GM20000 (cell line): ENCODE results near the gene PCID2.

Experiments
- DNase-seq: peaks from one replicate; pipeline ENCODE4 v3.0.0; 2012; ENCODE audit warnings: low spot score
- TF ChIP-seq, protein P1 (sequence below): IDR thresholded peaks from 2 replicates; pipeline ENCODE4 v1.5.1; 2012; ENCODE audit warnings: mild to moderate bottlenecking, control low read depth; ENCODE audit errors: extremely low read depth, missing control alignments

Gene PCID2

GRCh38 chr13:113140677-113141600 is 67.5 kb downstream of the PCID2 start:
- DNase-seq = no peak
- TF ChIP-seq, protein P1, sequence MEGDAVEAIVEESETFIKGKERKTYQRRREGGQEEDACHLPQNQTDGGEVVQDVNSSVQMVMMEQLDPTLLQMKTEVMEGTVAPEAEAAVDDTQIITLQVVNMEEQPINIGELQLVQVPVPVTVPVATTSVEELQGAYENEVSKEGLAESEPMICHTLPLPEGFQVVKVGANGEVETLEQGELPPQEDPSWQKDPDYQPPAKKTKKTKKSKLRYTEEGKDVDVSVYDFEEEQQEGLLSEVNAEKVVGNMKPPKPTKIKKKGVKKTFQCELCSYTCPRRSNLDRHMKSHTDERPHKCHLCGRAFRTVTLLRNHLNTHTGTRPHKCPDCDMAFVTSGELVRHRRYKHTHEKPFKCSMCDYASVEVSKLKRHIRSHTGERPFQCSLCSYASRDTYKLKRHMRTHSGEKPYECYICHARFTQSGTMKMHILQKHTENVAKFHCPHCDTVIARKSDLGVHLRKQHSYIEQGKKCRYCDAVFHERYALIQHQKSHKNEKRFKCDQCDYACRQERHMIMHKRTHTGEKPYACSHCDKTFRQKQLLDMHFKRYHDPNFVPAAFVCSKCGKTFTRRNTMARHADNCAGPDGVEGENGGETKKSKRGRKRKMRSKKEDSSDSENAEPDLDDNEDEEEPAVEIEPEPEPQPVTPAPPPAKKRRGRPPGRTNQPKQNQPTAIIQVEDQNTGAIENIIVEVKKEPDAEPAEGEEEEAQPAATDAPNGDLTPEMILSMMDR = no peak

GRCh38 chr13:113139577-113139976 is 68.9 kb downstream of the PCID2 start:
- TF ChIP-seq, protein P1 = no peak
- no peak for DNase-seq

GRCh38 chr13:113138792-113139551 is 69.5 kb downstream of the PCID2 start:
- DNase-seq = no peak
- TF ChIP-seq, protein P1 = no peak

DNA sequence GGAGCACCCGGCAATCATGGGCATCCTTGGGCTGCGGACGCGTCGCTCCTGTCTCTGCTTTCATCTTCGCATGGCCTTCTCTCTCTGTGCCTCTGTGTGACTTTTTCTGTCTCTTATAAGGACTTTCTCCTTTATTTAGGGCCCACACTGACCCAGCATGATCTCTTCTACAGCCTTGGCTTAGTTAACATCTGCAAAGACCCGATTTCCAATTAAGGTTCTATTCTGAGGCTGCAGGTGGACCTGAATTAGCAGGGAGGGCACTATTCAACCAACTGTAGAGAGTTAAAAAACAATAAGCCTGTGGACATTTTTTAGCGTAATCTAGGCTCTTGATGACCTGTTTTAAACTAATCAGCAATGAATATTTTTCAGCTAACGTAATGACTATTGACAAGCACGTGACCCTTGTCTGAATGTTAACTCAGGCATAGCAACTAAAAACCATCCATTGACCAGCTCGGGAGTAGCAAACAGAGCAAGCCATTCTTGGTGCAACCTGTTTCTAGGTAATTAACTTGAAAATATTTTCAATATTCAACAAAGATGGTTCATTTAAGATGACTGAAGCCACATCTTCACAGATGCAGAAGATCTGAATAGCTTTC is 70.7 kb downstream of the PCID2 start:
- DNase-seq = no peak
- TF ChIP-seq, protein P1 = no peak

- TF ChIP-seq, protein P1 = no peak
- no peak for DNase-seq
Observed at GRCh38 chr13:113135281-113135760, 73.1 kb downstream of the PCID2 start.

DNA sequence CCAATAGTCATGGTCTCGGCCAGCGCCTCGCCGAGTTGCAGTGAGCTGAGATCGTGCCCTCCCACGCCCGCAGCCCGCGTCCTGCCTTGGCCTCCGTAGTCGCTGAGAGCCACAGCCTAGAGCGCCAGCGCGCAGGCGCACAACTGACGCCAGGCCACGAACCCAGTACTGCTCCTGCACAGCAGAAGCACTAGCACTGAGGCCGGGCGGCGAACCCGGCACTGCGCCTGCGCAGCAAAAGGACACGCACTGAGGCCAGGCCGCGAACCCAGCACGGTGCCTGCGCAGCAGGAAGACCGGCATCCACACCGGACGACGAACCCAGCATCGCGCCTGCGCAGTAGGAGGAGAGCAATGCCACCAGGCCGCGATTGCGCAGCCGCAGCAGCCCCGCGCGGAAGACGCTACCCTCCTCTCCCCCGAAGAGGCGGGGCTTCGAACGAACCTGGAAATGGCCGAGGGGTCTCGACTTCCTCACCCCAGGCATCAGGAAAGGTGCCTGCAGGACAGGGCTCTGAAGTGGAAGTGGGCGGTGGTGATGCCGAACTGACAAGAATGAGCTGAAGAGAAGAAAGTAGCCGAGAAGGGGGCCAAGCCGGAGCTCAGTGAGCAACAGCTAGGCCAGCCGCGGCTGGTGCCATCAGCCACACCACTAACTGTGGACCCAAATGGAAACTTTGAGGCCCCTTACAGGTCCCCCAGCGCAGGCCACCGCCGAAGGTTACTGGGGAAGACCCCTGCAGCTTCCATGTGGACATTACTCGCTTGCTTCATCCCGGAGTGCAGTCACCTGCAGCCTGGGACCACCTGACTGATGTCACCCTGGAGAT is 78.3 kb downstream of the PCID2 start:
- TF ChIP-seq, protein P1 = no peak
- no peak for DNase-seq
